HepG2 (cell line): ENCODE results near the gene NT5C. TPM values are rescaled to one million over a fixed set of nuclear protein-coding genes. Genes with fewer than 3 reads are reported as not detected.

Experiments
- HMGA1 ChIP-seq: sonication (generic); formaldehyde crosslinking; conservative IDR thresholded peaks from 2 replicates; pipeline ENCODE4 v1.4.0; 2020; ENCODE audit warnings: missing genetic modification reagents
- HOXA9 ChIP-seq: sonication (generic); formaldehyde crosslinking; IDR thresholded peaks from 2 replicates; pipeline ENCODE4 v1.8.1; 2022; ENCODE audit warnings: missing genetic modification reagents, mild to moderate bottlenecking, moderate library complexity, borderline replicate concordance
- KMT2B ChIP-seq: IDR thresholded peaks from 2 replicates; pipeline ENCODE4 v1.6.1; 2016; ENCODE audit warnings: missing genetic modification reagents, missing compliant biosample characterization
- NCOR1 ChIP-seq: fragments of 200-600 bp; sonication (generic); IDR thresholded peaks from 2 replicates; pipeline ENCODE4 v1.7.0; 2017; ENCODE audit warnings: antibody characterized with exemption, low read length, borderline replicate concordance
- RARA ChIP-seq: IDR thresholded peaks from 2 replicates; pipeline ENCODE4 v1.6.1; 2016; ENCODE audit warnings: missing genetic modification reagents, missing compliant biosample characterization
- TBL1XR1 ChIP-seq: fragments of 150-350 bp; IDR thresholded peaks from 2 replicates; pipeline ENCODE4 v1.6.1; 2014; ENCODE audit warnings: borderline replicate concordance, low read length; ENCODE audit not compliant: partially characterized antibody
- XBP1 ChIP-seq: sonication (generic); formaldehyde crosslinking; IDR thresholded peaks from 2 replicates; pipeline ENCODE4 v1.5.0; 2020; ENCODE audit warnings: missing genetic modification reagents
- ZNF629 ChIP-seq: sonication (generic); formaldehyde crosslinking; conservative IDR thresholded peaks from 2 replicates; pipeline ENCODE4 v1.5.0; 2020; ENCODE audit warnings: missing genetic modification reagents
- ZNF713 ChIP-seq: sonication (generic); formaldehyde crosslinking; IDR thresholded peaks from 2 replicates; pipeline ENCODE4 v1.4.0; 2020; ENCODE audit warnings: mild to moderate bottlenecking, missing genetic modification reagents
- ZNF724P ChIP-seq: sonication (generic); formaldehyde crosslinking; IDR thresholded peaks from 2 replicates; pipeline ENCODE4 v1.8.0; 2022; ENCODE audit warnings: missing genetic modification reagents, borderline replicate concordance
- ZNF746 ChIP-seq: sonication (generic); formaldehyde crosslinking; IDR thresholded peaks from 2 replicates; pipeline ENCODE4 v1.8.0; 2022; ENCODE audit warnings: mild to moderate bottlenecking, missing genetic modification reagents
- polyA plus RNA-seq, 8 experiments: library from polyadenylated mRNA; depleted of rRNA in 3 of 8; stranded (reverse) in 7 of 8; unstranded in 1 of 8; fragments of >200 nt; fragmentation: Illumina TruSeq in 4 of 8; extraction: Trizol in 4 of 8; gene quantifications; 2 replicates each; pipeline versions ENCODE4 v1.2.1 to v1.2.3, GENCODE V29; 2011 to 2016; ENCODE audit warnings: low read depth in 4 of 8, missing spikeins in 1 of 8, mixed read lengths in 1 of 8; ENCODE audit not compliant: insufficient read depth in 1 of 8
- total RNA-seq, 5 experiments: library from RNA; depleted of rRNA; stranded (reverse); fragments of >200 nt; fragmentation: Illumina TruSeq; extraction: Trizol; gene quantifications; 2 replicates each; pipeline ENCODE4 v1.2.3, GENCODE V29; 2016; ENCODE audit warnings: low read depth in 1 of 5
- TF ChIP-seq, protein P1 (sequence below): sonication (generic); formaldehyde crosslinking; IDR thresholded peaks from 2 replicates; pipeline ENCODE4 v1.4.0; 2020; ENCODE audit warnings: missing genetic modification reagents, mild to moderate bottlenecking, borderline replicate concordance
- TF ChIP-seq, protein P2 (sequence below): IDR thresholded peaks from 2 replicates; pipeline ENCODE4 v1.6.1; 2012; ENCODE audit warnings: low read length, improper control_type of control experiment
- TF ChIP-seq, protein P3 (sequence below): sonication (generic); formaldehyde crosslinking; IDR thresholded peaks from 2 replicates; pipeline ENCODE4 v1.8.0; 2022; ENCODE audit warnings: missing genetic modification reagents, mild to moderate bottlenecking, inconsistent platforms, borderline replicate concordance
- TF ChIP-seq, protein P4 (sequence below): sonication (generic); formaldehyde crosslinking; IDR thresholded peaks from 2 replicates; pipeline ENCODE4 v1.4.0; 2020; ENCODE audit warnings: low read depth, mild to moderate bottlenecking, missing genetic modification reagents
- TF ChIP-seq, protein P5 (sequence below): sonication (generic); formaldehyde crosslinking; IDR thresholded peaks from 2 replicates; pipeline ENCODE4 v1.5.0; 2020; ENCODE audit warnings: mild to moderate bottlenecking, missing genetic modification reagents, borderline replicate concordance

Gene NT5C
- total and polyA plus RNA-seq, 2 of the 13 experiments (the other 11 are each of a cell fraction or from before 2014, with no cell fraction given): 42.8 to 48.6 TPM

DNA sequence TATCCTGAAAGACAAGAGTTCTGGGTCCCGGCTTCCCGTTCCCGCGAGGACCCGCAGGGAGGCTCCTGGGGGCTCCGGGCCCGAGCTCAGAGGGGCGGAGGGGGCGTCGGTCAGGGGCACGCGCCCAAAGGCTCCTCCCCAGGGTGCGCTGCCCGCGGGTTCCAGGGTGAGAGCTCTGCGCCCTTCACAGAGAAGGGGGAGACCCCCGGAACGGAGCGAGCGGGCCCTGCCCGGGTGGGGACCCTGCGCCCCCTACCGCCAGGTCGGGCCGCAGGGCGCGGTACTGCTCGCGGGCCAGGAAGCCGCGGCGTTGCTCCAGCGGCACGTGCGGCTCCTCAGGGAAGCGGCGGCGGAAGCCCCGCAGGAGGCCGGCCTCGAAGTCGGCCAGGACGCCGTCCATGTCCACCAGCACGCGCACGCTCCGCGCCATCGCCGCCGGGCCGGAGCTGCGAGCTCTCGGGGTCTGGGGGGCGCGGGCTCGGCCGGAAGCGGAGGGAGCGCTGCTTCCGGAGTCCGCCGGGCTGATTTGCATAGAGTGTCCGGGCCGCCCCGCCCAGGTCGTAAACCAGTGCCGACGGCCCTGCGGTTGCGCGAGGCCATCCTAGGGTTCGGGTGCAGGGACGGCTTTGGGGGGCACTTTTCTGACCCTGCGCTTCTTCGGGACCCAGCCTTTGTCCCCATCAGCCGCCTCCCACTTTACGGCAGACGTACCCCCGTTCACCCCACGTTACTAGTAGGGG is at the start of gene NT5C (continued):
- TF ChIP-seq TBL1XR1 (no peak), XBP1 (CRISPR knock-in tag) (no peak), KMT2B (peak; percentile 72), HMGA1 (no peak), RARA (CRISPR knock-in tag) (peak; percentile 43), HOXA9 (CRISPR knock-in tag) (no peak; the same call in 1 of the 2 replicates), ZNF724P (CRISPR knock-in tag) (peak; percentile 80; the same call in 1 of the 2 replicates), NCOR1 (no peak), ZNF629 (CRISPR knock-in tag) (no peak), ZNF746 (peak; percentile 45), ZNF713 (CRISPR knock-in tag) (no peak)
- TF ChIP-seq, protein P1, sequence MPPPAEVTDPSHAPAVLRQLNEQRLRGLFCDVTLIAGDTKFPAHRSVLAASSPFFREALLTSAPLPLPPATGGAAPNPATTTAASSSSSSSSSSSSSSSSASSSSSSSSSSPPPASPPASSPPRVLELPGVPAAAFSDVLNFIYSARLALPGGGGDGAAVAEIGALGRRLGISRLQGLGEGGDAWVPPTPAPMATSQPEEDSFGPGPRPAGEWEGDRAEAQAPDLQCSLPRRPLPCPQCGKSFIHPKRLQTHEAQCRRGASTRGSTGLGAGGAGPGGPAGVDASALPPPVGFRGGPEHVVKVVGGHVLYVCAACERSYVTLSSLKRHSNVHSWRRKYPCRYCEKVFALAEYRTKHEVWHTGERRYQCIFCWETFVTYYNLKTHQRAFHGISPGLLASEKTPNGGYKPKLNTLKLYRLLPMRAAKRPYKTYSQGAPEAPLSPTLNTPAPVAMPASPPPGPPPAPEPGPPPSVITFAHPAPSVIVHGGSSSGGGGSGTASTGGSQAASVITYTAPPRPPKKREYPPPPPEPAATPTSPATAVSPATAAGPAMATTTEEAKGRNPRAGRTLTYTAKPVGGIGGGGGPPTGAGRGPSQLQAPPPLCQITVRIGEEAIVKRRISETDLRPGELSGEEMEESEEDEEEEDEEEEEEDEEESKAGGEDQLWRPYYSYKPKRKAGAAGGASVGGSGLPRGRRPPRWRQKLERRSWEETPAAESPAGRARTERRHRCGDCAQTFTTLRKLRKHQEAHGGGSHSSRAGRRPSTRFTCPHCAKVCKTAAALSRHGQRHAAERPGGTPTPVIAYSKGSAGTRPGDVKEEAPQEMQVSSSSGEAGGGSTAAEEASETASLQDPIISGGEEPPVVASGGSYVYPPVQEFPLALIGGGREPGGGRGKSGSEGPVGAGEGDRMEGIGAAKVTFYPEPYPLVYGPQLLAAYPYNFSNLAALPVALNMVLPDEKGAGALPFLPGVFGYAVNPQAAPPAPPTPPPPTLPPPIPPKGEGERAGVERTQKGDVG: no peak
- TF ChIP-seq, protein P2, sequence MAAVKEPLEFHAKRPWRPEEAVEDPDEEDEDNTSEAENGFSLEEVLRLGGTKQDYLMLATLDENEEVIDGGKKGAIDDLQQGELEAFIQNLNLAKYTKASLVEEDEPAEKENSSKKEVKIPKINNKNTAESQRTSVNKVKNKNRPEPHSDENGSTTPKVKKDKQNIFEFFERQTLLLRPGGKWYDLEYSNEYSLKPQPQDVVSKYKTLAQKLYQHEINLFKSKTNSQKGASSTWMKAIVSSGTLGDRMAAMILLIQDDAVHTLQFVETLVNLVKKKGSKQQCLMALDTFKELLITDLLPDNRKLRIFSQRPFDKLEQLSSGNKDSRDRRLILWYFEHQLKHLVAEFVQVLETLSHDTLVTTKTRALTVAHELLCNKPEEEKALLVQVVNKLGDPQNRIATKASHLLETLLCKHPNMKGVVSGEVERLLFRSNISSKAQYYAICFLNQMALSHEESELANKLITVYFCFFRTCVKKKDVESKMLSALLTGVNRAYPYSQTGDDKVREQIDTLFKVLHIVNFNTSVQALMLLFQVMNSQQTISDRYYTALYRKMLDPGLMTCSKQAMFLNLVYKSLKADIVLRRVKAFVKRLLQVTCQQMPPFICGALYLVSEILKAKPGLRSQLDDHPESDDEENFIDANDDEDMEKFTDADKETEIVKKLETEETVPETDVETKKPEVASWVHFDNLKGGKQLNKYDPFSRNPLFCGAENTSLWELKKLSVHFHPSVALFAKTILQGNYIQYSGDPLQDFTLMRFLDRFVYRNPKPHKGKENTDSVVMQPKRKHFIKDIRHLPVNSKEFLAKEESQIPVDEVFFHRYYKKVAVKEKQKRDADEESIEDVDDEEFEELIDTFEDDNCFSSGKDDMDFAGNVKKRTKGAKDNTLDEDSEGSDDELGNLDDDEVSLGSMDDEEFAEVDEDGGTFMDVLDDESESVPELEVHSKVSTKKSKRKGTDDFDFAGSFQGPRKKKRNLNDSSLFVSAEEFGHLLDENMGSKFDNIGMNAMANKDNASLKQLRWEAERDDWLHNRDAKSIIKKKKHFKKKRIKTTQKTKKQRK: no peak
- TF ChIP-seq, protein P3, sequence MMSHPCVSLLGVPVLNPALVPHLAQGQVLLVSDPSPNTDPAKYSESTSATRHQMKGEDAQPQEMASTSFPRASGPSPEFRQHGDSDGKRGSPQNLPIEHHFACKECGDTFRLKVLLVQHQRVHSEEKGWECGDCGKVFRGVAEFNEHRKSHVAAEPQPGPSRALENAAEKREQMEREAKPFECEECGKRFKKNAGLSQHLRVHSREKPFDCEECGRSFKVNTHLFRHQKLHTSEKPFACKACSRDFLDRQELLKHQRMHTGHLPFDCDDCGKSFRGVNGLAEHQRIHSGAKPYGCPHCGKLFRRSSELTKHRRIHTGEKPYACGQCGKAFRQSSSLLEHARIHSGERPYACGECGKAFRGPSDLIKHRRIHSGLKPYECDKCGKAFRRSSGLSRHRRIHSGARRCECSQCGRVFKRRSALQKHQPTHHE (CRISPR knock-in tag): peak; percentile 67; the same call in 1 of the 2 replicates
- TF ChIP-seq, protein P4, sequence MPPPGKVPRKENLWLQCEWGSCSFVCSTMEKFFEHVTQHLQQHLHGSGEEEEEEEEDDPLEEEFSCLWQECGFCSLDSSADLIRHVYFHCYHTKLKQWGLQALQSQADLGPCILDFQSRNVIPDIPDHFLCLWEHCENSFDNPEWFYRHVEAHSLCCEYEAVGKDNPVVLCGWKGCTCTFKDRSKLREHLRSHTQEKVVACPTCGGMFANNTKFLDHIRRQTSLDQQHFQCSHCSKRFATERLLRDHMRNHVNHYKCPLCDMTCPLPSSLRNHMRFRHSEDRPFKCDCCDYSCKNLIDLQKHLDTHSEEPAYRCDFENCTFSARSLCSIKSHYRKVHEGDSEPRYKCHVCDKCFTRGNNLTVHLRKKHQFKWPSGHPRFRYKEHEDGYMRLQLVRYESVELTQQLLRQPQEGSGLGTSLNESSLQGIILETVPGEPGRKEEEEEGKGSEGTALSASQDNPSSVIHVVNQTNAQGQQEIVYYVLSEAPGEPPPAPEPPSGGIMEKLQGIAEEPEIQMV (CRISPR knock-in tag): peak; percentile 84
- TF ChIP-seq, protein P5, sequence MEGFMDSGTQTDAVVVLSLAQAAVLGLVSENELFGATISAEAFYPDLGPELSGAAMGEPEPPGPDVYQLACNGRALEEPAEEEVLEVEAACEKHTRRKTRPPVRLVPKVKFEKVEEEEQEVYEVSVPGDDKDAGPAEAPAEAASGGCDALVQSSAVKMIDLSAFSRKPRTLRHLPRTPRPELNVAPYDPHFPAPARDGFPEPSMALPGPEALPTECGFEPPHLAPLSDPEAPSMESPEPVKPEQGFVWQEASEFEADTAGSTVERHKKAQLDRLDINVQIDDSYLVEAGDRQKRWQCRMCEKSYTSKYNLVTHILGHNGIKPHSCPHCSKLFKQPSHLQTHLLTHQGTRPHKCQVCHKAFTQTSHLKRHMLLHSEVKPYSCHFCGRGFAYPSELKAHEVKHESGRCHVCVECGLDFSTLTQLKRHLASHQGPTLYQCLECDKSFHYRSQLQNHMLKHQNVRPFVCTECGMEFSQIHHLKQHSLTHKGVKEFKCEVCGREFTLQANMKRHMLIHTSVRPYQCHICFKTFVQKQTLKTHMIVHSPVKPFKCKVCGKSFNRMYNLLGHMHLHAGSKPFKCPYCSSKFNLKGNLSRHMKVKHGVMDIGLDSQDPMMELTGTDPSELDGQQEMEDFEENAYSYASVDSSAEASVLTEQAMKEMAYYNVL (CRISPR knock-in tag): 0 out of 2 replicates have a peak, but pooled peaks have one; percentile 56
